ENCODE data around the gene POLR2C. TPM values are rescaled to one million over a fixed set of nuclear protein-coding genes. Genes with fewer than 3 reads are reported as not detected.

POLR2C gene
- total RNA-seq, 1 experiment from 2014 or later: 85.6 TPM

DNA sequence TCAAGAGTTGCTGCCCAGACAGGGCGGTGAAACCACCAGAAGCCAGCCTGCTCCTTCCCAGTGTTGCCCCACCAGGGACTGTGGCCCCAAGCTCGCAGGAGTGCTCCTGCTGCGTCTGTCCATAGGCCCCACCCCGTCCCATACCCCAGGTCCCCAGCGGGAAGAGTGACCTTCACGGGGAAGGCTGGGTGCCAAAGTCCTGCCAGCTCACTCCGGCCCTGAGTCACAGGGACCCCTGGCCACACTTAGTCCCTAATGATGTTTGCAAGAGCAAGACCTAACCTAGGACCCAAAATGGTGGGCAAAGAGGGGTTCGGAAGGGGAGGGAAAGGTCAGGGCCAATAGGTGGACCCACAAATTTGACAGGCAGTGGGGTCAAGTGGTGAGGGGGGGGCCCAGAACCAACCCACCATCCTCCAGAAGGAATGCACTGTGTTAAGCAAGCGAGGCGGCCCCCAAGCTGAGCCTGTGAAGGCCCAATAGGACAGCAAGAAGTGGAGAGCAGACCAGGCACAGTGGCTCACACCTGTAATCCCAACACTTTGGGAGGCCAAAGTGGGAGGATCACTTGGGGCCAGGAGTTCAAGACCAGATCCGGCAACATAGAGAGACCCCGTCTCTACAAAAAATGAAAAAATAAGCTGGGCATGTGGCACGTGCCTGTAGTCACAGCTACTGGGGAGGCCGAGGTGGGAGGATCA lies 20.5 kb downstream of the POLR2C start:
- Histone ChIP-seq H2AK5ac (ENCODE audit: insufficient read length, low read length) (no peak overlapping the region), H3K79me2 (ENCODE audit: insufficient read depth, low read length) (no peaks in the 10 kb centered on the region), H2BK12ac (ENCODE audit: insufficient read length, low read depth, low read length) (no peak overlapping the region), H3K4ac (ENCODE audit: low read depth, low read length) (no peak overlapping the region), H3K4me1 (ENCODE audit: insufficient read depth, low read length) (peaks cover 2% of the 10 kb centered on the region; the same call in 1 of the 2 replicates), H2BK20ac (ENCODE audit: low read depth, low read length, poor library complexity, severe bottlenecking) (no peak overlapping the region), H3K23ac (ENCODE audit: insufficient read length, low read depth, low read length) (no peak overlapping the region), H3K9me3 (ENCODE audit: control insufficient read depth, low read depth, low read length) (no peaks in the 10 kb centered on the region), H4K5ac (ENCODE audit: insufficient read length, low read depth, low read length) (no peak overlapping the region), H3K27ac (ENCODE audit: insufficient read length, low read depth, low read length) (no peak overlapping the region), H4K20me1 (ENCODE audit: control insufficient read depth, insufficient read depth, insufficient read length) (no peaks in the 10 kb centered on the region), H3K14ac (ENCODE audit: insufficient read depth, low read length) (no peak overlapping the region), H3K79me1 (ENCODE audit: insufficient read depth, low read depth, low read length, poor library complexity, severe bottlenecking) (peaks cover 5% of the 10 kb centered on the region), H4K8ac (replicated peaks; ENCODE audit: insufficient read length, low read depth, low read length) (no peak overlapping the region), H3K23me2 (ENCODE audit: insufficient read length, low read depth, low read length, poor library complexity, severe bottlenecking) (peaks cover 22% of the 10 kb centered on the region), H3T11ph (ENCODE audit: low read length) (no peak overlapping the region), H3K18ac (ENCODE audit: insufficient read length, low read depth, low read length) (no peak overlapping the region), H4K91ac (ENCODE audit: insufficient read length, low read depth, low read length) (no peak overlapping the region), H2BK120ac (ENCODE audit: low read depth, low read length, poor library complexity, severe bottlenecking) (no peak overlapping the region), H3K56ac (ENCODE audit: insufficient read length, low read depth, low read length) (no peak overlapping the region), H2AFZ (ENCODE audit: low read length) (no peak overlapping the region), H3K9ac (ENCODE audit: extremely low read depth, insufficient read length, low read length) (no peak overlapping the region), H3K4me2 (ENCODE audit: insufficient read depth, insufficient read length, low read length) (no peak overlapping the region), H3K27me3 (ENCODE audit: insufficient read depth, low read length) (no peaks in the 10 kb centered on the region), H2BK15ac (ENCODE audit: low read depth, low read length) (no peak overlapping the region), H2BK5ac (ENCODE audit: insufficient read length, low read length) (no peak overlapping the region)
- no peak for DNase-seq
- WGBS (ENCODE audit: extremely low coverage, insufficient read length, low lambda C conversion rate): no CpG with 5 or more reads among the region's 14 CpGs
- TF ChIP-seq, protein P1, sequence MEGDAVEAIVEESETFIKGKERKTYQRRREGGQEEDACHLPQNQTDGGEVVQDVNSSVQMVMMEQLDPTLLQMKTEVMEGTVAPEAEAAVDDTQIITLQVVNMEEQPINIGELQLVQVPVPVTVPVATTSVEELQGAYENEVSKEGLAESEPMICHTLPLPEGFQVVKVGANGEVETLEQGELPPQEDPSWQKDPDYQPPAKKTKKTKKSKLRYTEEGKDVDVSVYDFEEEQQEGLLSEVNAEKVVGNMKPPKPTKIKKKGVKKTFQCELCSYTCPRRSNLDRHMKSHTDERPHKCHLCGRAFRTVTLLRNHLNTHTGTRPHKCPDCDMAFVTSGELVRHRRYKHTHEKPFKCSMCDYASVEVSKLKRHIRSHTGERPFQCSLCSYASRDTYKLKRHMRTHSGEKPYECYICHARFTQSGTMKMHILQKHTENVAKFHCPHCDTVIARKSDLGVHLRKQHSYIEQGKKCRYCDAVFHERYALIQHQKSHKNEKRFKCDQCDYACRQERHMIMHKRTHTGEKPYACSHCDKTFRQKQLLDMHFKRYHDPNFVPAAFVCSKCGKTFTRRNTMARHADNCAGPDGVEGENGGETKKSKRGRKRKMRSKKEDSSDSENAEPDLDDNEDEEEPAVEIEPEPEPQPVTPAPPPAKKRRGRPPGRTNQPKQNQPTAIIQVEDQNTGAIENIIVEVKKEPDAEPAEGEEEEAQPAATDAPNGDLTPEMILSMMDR (conservative IDR thresholded peaks at IDR 0.05): no peak
- no peak overlapping the region for H3K4me3 Mint-ChIP-seq
- H3K9me3 Mint-ChIP-seq: no peaks in the 10 kb centered on the region
- H3K27ac Mint-ChIP-seq: no peak overlapping the region
- H3K36me3 Mint-ChIP-seq (ENCODE audit: insufficient read depth in 1 of 3, low read depth in 3 of 3): peaks cover 0 to 3% (median 2%) of the 10 kb centered on the region in 3 experiments; a peak in 2 of 7 replicates
- peaks cover 33% of the 10 kb centered on the region for H3K27me3 Mint-ChIP-seq (ENCODE audit: low read depth)
- H3K4me1 Mint-ChIP-seq: peaks cover 34 to 54% of the 10 kb centered on the region in 2 experiments

Data from H9 (cell line).